Measurements from ENCODE around the gene DCC.

DCC gene

DNA sequence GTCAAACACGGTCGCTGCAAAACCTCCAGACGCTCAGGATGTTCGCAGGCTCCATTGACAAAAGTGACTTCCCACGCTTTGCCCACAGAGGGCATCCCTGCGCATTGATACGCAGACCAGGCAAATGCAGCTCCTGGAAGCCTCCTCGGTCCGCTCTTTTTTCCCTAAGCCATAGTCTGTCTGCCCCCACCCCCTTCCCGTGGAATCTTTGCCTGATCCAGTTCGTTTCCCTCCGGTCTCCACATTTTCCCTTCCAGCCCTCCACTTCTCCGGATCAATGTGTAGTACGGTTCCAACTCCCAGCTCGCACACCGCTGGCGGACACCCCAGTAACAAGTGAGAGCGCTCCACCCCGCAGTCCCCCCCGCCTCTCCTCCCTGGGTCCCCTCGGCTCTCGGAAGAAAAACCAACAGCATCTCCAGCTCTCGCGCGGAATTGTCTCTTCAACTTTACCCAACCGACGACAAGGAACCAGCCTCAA lies at the start of gene DCC:
DCC (plus strand) TSS at position 307 of the 481 bp plus-strand sequence. CDS start 591 bp downstream, outside the sequence.
- TF ChIP-seq, protein P1, sequence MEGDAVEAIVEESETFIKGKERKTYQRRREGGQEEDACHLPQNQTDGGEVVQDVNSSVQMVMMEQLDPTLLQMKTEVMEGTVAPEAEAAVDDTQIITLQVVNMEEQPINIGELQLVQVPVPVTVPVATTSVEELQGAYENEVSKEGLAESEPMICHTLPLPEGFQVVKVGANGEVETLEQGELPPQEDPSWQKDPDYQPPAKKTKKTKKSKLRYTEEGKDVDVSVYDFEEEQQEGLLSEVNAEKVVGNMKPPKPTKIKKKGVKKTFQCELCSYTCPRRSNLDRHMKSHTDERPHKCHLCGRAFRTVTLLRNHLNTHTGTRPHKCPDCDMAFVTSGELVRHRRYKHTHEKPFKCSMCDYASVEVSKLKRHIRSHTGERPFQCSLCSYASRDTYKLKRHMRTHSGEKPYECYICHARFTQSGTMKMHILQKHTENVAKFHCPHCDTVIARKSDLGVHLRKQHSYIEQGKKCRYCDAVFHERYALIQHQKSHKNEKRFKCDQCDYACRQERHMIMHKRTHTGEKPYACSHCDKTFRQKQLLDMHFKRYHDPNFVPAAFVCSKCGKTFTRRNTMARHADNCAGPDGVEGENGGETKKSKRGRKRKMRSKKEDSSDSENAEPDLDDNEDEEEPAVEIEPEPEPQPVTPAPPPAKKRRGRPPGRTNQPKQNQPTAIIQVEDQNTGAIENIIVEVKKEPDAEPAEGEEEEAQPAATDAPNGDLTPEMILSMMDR (IDR thresholded peaks at IDR 0.05; ENCODE audit: control insufficient read depth, extremely low read depth, insufficient read depth), result peak; percentile 78
- DNase-seq (ENCODE audit: low read depth), result peak; percentile 14
- no peak within 1 kb of the TSS for H3K4me3 ChIP-seq (ENCODE audit: low read depth, low read length)

- H3K4me3 ChIP-seq (ENCODE audit: low read depth, low read length), result no peak overlapping the region
- DNase-seq (ENCODE audit: low read depth), result no peak
- TF ChIP-seq, protein P1 (IDR thresholded peaks at IDR 0.05; ENCODE audit: control insufficient read depth, extremely low read depth, insufficient read depth), result no peak
Observed at GRCh38 chr18:52310651-52311050, 29.3 kb upstream of the DCC start.

DNA sequence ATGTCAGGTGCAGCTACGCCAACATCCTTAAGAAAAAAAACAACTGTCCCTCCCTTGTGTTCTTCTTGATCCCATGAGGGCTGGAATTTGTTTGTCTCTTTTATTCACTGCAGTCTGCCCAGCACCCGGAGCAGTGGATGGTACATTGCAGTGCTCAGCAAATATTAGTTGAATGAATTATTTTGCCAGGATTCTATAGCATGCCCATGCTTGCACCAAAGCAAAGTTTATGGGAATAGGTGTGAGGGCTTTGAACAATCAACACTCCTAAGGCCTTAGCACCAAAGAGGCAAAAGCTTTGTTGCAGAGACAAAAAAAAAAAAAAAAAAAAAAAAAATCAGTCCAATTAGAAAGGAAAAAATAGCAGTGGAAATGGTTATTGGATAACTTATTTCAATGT lies 28.7 kb upstream of the DCC start:
- TF ChIP-seq, protein P1 (IDR thresholded peaks at IDR 0.05; ENCODE audit: control insufficient read depth, extremely low read depth, insufficient read depth), result no peak
- DNase-seq (ENCODE audit: low read depth), result no peak
- no peak overlapping the region for H3K4me3 ChIP-seq (ENCODE audit: low read depth, low read length)

DNA sequence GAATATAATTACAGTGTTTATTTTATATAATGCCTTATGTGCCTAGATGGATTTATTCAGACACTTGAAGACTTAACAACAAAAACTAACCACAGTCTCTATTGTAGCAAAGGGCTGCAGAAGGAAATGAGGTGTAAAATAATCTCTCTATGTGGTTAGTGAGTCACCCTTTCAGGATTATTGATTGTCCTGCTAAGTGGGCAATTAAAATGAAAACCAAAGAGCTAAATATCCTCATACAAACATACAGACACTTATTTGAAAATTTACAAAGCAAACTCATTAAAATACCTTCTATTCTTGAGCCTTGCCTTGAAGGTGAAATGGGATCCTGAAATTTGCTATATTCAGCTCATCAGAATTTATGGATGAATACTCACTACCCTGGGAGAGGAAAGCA lies 27.7 kb upstream of the DCC start:
- TF ChIP-seq, protein P1 (IDR thresholded peaks at IDR 0.05; ENCODE audit: control insufficient read depth, extremely low read depth, insufficient read depth), result no peak
- no peak for DNase-seq (ENCODE audit: low read depth)
- no peak overlapping the region for H3K4me3 ChIP-seq (ENCODE audit: low read depth, low read length)

- TF ChIP-seq, protein P1 (IDR thresholded peaks at IDR 0.05; ENCODE audit: control insufficient read depth, extremely low read depth, insufficient read depth), result no peak
- no peak for DNase-seq (ENCODE audit: low read depth)
- H3K4me3 ChIP-seq (ENCODE audit: low read depth, low read length), result no peak overlapping the region
Observed at GRCh38 chr18:52313213-52313612, 26.8 kb upstream of the DCC start.

DNA sequence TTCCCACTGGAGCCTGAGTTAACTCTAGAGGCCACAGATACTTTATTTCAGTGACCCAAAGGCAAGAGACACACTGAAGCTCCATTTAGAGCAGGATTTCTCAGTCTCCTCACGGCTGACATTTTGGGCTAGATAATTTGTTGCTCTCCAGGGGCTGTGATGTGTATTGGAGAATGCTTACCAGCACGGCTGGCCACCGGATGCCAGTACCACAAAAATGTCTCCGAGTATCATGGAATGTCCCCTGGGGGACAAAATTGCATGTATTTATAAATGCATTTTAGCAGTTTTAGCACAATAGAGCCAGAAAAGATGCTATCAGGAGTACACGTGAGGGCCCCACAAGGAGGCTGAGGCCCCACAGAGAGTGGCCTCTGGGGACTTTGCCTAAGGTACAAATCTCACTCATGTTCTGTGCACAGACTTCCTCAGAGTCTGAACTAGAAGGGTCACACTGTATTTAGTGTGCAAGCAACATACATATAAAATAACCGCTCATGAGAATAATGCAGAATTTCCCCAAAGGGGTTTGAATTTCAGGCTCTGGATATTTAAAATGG lies 20.5 kb upstream of the DCC start:
- TF ChIP-seq, protein P1 (IDR thresholded peaks at IDR 0.05; ENCODE audit: control insufficient read depth, extremely low read depth, insufficient read depth), result no peak
- no peak overlapping the region for H3K4me3 ChIP-seq (ENCODE audit: low read depth, low read length)

DNA sequence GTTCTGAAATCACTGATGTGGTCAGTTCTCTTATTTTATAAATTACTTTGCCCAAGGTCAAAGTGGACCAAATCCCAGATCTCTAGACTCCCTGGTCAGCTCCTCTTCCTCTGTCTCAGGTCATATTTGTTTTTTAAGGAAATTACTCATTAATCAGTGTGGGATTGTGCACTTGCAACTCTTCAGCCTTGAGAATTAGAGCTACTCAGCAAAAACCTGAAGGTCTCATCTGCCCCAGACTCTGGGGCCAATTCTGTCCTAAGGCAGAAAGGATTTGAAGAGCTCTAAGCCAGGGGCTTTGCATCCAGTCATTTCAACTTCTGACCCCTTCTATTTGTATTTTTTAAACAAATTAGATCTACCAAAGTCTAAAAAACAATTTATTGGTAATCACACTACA lies 17.7 kb upstream of the DCC start:
- TF ChIP-seq, protein P1 (IDR thresholded peaks at IDR 0.05; ENCODE audit: control insufficient read depth, extremely low read depth, insufficient read depth), result no peak
- DNase-seq (ENCODE audit: low read depth), result no peak
- H3K4me3 ChIP-seq (ENCODE audit: low read depth, low read length), result no peak overlapping the region

More for the DNA sequence above, 20.5 kb upstream of the DCC start:
- no peak for DNase-seq (ENCODE audit: low read depth)
